Measurements from ENCODE around the gene CNTNAP2. TPM values are rescaled to one million over a fixed set of nuclear protein-coding genes. Genes with fewer than 3 reads are reported as not detected.

The CNTNAP2 gene
- total and polyA plus RNA-seq, 9 of the 15 experiments (the other 6 are each of a cell fraction or from before 2014, with no cell fraction given): 0.04 to 0.62 (median 0.09) TPM; not detected in 4

DNA sequence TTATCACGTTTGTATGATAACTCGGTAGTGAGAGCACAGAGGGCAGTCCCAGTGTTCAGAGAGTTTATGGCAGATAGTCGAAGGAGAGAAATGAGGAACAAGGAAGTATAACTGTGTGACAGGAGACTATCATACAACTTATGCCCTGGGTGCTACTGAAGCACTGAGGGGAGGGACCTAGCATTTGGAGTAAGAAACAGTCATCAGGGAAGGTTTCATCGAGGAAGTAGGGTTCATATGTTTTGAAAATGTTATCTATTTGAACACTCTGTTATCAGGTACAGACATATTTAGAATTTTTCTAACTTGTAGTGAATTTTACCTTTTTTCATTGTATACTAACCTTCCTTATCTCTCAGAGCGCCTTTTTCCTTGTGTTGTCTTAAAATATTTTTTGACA is 1259.6 kb downstream of the CNTNAP2 start:
- no peak overlapping the region for H3K27ac ChIP-seq (ENCODE audit: extremely low read depth, low read depth, low read length)
- H3K9ac ChIP-seq (ENCODE audit: insufficient read depth in 1 of 2, low read depth in 2 of 2, low read length in 2 of 2): no peak overlapping the region
- H3K79me2 ChIP-seq (ENCODE audit: control insufficient read depth, insufficient read depth, low read length): no peaks in the 10 kb centered on the region
- H4K20me1 ChIP-seq (replicated peaks; ENCODE audit: control insufficient read depth, insufficient read depth, low read length): no peaks in the 10 kb centered on the region
- H2AFZ ChIP-seq (ENCODE audit: low read depth, low read length): no peak overlapping the region
- ChIA-PET CTCF (ENCODE audit: low intra/inter-chr PET ratio) (no interaction called here), POLR2A (no interaction called here)
- H3K9me1 ChIP-seq (ENCODE audit: control insufficient read depth, insufficient read depth, low read length): no peaks in the 10 kb centered on the region
- no peaks in the 10 kb centered on the region for H3K4me1 ChIP-seq (replicated peaks in 1 of 2; ENCODE audit: control insufficient read depth in 2 of 2, insufficient read depth in 2 of 2, low read length in 2 of 2)
- FAIRE-seq (no peak), DNase-seq (ENCODE audit: extremely low read depth in 1 of 4, low spot score in 3 of 4) (no peak), ATAC-seq (no peak)
- no peak overlapping the region for H3K4me2 ChIP-seq (ENCODE audit: insufficient read depth, low read length)
- no peaks in the 10 kb centered on the region for H3K9me3 ChIP-seq (replicated peaks; ENCODE audit: control insufficient read depth, insufficient read depth, low read depth, low read length)
- no TSS peak for BruUV-seq (replicated peaks)
- H3K4me3 ChIP-seq: no peak overlapping the region
- no peaks in the 10 kb centered on the region for H3K36me3 ChIP-seq (ENCODE audit: control insufficient read depth, insufficient read depth, low read length)
- H3K27me3 ChIP-seq (ENCODE audit: control insufficient read depth in 2 of 2, insufficient read depth in 2 of 2, low read length in 2 of 2): no peaks in the 10 kb centered on the region
- peak; percentile 4; the same call in 1 of the 2 replicates for TF ChIP-seq TAL1 (IDR thresholded peaks at IDR 0.05)
- TF ChIP-seq SMAD4 (CRISPR knock-in tag; conservative IDR thresholded peaks at IDR 0.05): no peak
- TF ChIP-seq CBX3 (IDR thresholded peaks at IDR 0.05; ENCODE audit: borderline replicate concordance in 1 of 2, low read length in 2 of 2): peak in 1 of 2 experiments; percentile 54; a peak in 1 of 3 replicates
- no peak for TF ChIP-seq DACH1 (IDR thresholded peaks at IDR 0.05; ENCODE audit: partially characterized antibody)
- no peak for TF ChIP-seq ILF3 (IDR thresholded peaks at IDR 0.05; ENCODE audit: borderline replicate concordance)
- TF ChIP-seq CBFA2T3 (IDR thresholded peaks at IDR 0.05): peak; percentile 15; the same call in 1 of the 2 replicates
- WGBS (ENCODE audit: insufficient coverage, low coverage, missing lambda C conversion rate): 1% methylated on average over 5 of the region's 5 CpGs
- intact Hi-C loops (cut with micrococcal nuclease): no loop called here
- in situ Hi-C loops (cut with MboI): no loop called here

DNA sequence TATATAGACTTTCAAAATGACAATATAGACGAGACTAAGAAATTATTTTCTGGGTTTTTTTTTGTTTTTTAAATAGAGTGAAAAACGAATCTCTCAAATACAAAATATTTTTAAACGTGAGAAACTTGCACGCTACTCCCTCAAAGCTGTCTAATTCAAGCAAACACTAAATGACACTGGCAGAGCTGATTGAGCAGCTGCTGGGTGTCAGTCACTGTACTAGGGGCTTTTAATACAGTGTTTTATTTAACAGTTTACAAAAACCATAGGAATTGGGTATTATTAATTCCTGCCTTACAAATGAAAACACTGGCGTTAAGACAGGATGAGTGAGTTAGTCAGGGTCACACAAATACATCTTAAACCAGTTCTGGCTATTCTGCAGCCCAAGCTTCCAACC is 1264.3 kb downstream of the CNTNAP2 start:
- no TSS peak for BruUV-seq (replicated peaks)
- Histone ChIP-seq H4K20me1 (replicated peaks; ENCODE audit: control insufficient read depth, insufficient read depth, low read length) (no peaks in the 10 kb centered on the region), H3K4me3 (no peak overlapping the region), H3K27me3 (ENCODE audit: control insufficient read depth in 2 of 2, insufficient read depth in 2 of 2, low read length in 2 of 2) (no peaks in the 10 kb centered on the region), H3K9me3 (replicated peaks; ENCODE audit: control insufficient read depth, insufficient read depth, low read depth, low read length) (no peaks in the 10 kb centered on the region), H3K4me1 (replicated peaks in 1 of 2; ENCODE audit: control insufficient read depth in 2 of 2, insufficient read depth in 2 of 2, low read length in 2 of 2) (no peaks in the 10 kb centered on the region), H3K4me2 (ENCODE audit: insufficient read depth, low read length) (no peak overlapping the region), H3K9ac (ENCODE audit: insufficient read depth in 1 of 2, low read depth in 2 of 2, low read length in 2 of 2) (no peak overlapping the region), H3K79me2 (ENCODE audit: control insufficient read depth, insufficient read depth, low read length) (no peaks in the 10 kb centered on the region), H3K9me1 (ENCODE audit: control insufficient read depth, insufficient read depth, low read length) (no peaks in the 10 kb centered on the region), H3K36me3 (ENCODE audit: control insufficient read depth, insufficient read depth, low read length) (no peaks in the 10 kb centered on the region), H3K27ac (ENCODE audit: extremely low read depth, low read depth, low read length) (no peak overlapping the region), H2AFZ (ENCODE audit: low read depth, low read length) (no peak overlapping the region)
- ATAC-seq (no peak), DNase-seq (ENCODE audit: extremely low read depth in 1 of 4, low spot score in 3 of 4) (no peak), FAIRE-seq (no peak)
- POLR2A ChIA-PET: no interaction called here
- WGBS (ENCODE audit: insufficient coverage, low coverage, missing lambda C conversion rate): 1% methylated on average over 5 of the region's 5 CpGs
- TF ChIP-seq ZC3H4 (CRISPR knock-in tag; IDR thresholded peaks at IDR 0.05; ENCODE audit: borderline replicate concordance): no peak
- no peak for TF ChIP-seq KLF13 (tag; IDR thresholded peaks at IDR 0.05; ENCODE audit: borderline replicate concordance, low read depth)
- TF ChIP-seq HCFC1 (IDR thresholded peaks at IDR 0.05; ENCODE audit: low read depth, low read length): no peak
- TF ChIP-seq BMI1 (IDR thresholded peaks at IDR 0.05; ENCODE audit: low read length): no peak
- intact Hi-C loops (cut with micrococcal nuclease): no loop called here
- CTCF ChIA-PET (ENCODE audit: low intra/inter-chr PET ratio): no interaction called here
- in situ Hi-C loops (cut with MboI): no loop called here
